Measurements from ENCODE around the gene WIPI1. TPM values are rescaled to one million over a fixed set of nuclear protein-coding genes. Genes with fewer than 3 reads are reported as not detected.
A peak's percentile ranks its signal among the peaks of the same experiment; 100 is the strongest.

The WIPI1 gene
- total and polyA plus RNA-seq, 2 of the 13 experiments (the other 11 are each of a cell fraction or from before 2014, with no cell fraction given), result 29.4 to 141 TPM

DNA sequence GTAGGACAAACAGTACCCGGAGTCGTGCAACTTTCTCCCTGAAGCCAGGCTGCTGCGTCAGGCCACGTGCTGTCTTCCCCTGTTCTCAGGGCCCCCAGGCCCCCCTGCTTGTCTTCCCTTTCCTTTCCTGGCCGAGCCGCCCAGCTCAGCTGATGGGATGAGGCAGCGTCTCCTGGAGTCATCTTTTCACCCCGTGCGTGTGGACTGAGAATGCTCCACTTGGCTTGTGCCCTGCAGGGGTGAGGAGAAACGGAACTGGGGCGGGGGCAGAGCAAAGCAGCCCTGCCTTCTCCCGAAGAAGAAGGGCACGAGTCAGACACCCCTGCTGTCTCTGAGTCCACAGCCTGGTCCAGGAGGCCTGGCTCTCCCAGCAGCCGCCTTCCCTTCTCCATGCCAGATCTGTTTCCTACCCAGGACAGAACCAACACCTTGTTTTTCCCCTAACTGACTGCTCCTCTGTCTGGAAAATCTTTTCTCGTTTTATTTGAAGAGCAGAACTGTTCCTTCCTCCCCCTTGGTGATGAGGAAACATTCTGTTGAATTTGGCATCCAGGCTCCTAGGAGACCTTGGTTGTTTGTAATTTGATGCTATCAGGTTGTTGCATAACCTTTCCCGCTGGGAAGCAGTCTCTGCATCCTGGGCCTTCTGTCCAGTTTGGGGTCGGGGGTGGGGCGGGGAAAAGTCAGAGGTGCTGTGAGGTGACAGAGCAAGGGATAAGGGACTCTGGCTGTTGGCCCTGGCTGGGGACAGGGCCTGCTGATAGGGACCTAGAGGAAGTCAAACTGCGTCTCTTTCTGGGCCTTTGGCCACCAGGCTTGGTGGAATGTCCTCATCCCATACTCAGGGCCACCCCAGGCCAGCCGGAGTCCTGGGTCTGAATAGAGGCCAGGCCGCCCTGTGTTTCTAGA, 78.8 kb downstream of the WIPI1 start (continued):
- TF ChIP-seq, protein P1, sequence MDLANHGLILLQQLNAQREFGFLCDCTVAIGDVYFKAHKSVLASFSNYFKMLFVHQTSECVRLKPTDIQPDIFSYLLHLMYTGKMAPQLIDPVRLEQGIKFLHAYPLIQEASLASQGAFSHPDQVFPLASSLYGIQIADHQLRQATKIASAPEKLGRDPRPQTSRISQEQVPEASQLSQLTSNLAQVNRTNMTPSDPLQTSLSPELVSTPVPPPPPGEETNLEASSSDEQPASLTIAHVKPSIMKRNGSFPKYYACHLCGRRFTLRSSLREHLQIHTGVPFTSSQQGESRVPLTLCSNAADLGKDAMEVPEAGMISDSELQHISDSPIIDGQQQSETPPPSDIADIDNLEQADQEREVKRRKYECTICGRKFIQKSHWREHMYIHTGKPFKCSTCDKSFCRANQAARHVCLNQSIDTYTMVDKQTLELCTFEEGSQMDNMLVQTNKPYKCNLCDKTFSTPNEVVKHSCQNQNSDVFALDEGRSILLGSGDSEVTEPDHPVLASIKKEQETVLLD (CRISPR knock-in tag; IDR thresholded peaks at IDR 0.05; ENCODE audit: low read depth), result 0 out of 2 replicates have a peak, but pooled peaks have one; percentile 58
- TF ChIP-seq, protein P2, sequence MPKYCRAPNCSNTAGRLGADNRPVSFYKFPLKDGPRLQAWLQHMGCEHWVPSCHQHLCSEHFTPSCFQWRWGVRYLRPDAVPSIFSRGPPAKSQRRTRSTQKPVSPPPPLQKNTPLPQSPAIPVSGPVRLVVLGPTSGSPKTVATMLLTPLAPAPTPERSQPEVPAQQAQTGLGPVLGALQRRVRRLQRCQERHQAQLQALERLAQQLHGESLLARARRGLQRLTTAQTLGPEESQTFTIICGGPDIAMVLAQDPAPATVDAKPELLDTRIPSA (CRISPR knock-in tag; IDR thresholded peaks at IDR 0.05; ENCODE audit: borderline replicate concordance), result peak; percentile 76; the same call in 1 of the 2 replicates
- TF ChIP-seq BCLAF1 (IDR thresholded peaks at IDR 0.05), result no peak
- TF ChIP-seq ZNF138 (CRISPR knock-in tag; IDR thresholded peaks at IDR 0.05; ENCODE audit: low read depth), result peak; percentile 68; the same call in 1 of the 2 replicates
- peak; percentile 76; the same call in 1 of the 2 replicates for TF ChIP-seq SALL2 (CRISPR knock-in tag; IDR thresholded peaks at IDR 0.05)
- TF ChIP-seq ELF4 (CRISPR knock-in tag; IDR thresholded peaks at IDR 0.05; ENCODE audit: borderline replicate concordance), result peak; percentile 90
- 0 out of 2 replicates have a peak, but pooled peaks have one; percentile 49 for TF ChIP-seq RFXANK (CRISPR knock-in tag; IDR thresholded peaks at IDR 0.05)
- TF ChIP-seq ZSCAN30 (CRISPR knock-in tag; IDR thresholded peaks at IDR 0.05), result no peak
- peak; percentile 73 for TF ChIP-seq UBTF (CRISPR knock-in tag; IDR thresholded peaks at IDR 0.05)
- TF ChIP-seq HCFC1 (IDR thresholded peaks at IDR 0.05; ENCODE audit: low read depth, low read length), result no peak
- no peak for TF ChIP-seq E2F2 (CRISPR knock-in tag; IDR thresholded peaks at IDR 0.05; ENCODE audit: borderline replicate concordance)
- peak; percentile 65 for TF ChIP-seq ASH2L (IDR thresholded peaks at IDR 0.05; ENCODE audit: insufficient read length, low read depth, low read length)
- TF ChIP-seq ZNF788 (CRISPR knock-in tag; IDR thresholded peaks at IDR 0.05; ENCODE audit: borderline replicate concordance), result peak; percentile 92; the same call in 1 of the 2 replicates
- TF ChIP-seq ZNF225 (CRISPR knock-in tag; IDR thresholded peaks at IDR 0.05), result peak; percentile 92
- no peak for TF ChIP-seq KAT2B (IDR thresholded peaks at IDR 0.05; ENCODE audit: borderline replicate concordance, low read depth, low read length)
- TF ChIP-seq TAF1 (CRISPR knock-in tag; IDR thresholded peaks at IDR 0.05), result peak; percentile 73
- no peak for TF ChIP-seq KAT7 (CRISPR knock-in tag; IDR thresholded peaks at IDR 0.05; ENCODE audit: borderline replicate concordance)
- no peak for TF ChIP-seq MATR3 (CRISPR knock-in tag; IDR thresholded peaks at IDR 0.05)
- no peak for TF ChIP-seq SRF (IDR thresholded peaks at IDR 0.05; ENCODE audit: low read depth, low read length)
- TF ChIP-seq SSRP1 (CRISPR knock-in tag; IDR thresholded peaks at IDR 0.05), result peak; percentile 96; the same call in 1 of the 2 replicates
- peak; percentile 85 for TF ChIP-seq RCOR2 (CRISPR knock-in tag; IDR thresholded peaks at IDR 0.05)

Data from HepG2 (cell line).